Lower leg skin (tissue), 3 donors: ENCODE data around the gene ZBTB20.

Source experiments
- CTCF ChIP-seq, 3 donors: fragments of 450-650 bp; IDR thresholded peaks; one replicate each; pipeline ENCODE4 v1.5.1; 2016; ENCODE audit warnings: antibody characterized with exemption in 3 of 3, mild to moderate bottlenecking in 3 of 3, moderate library complexity in 2 of 3
- POLR2A ChIP-seq, 2 donors: fragments of 450-650 bp; IDR thresholded peaks; one replicate each; pipeline ENCODE4 v1.6.1; 2016 to 2017; ENCODE audit warnings: antibody characterized with exemption in 2 of 2, mild to moderate bottlenecking in 1 of 2, moderate library complexity in 1 of 2

- TF ChIP-seq POLR2A (IDR thresholded peaks at IDR 0.05), result no peak
- TF ChIP-seq CTCF (IDR thresholded peaks at IDR 0.05), result no peak
These were observed 784.3 kb downstream of the ZBTB20 start for GRCh38 chr3:114362815-114363214.
